Measurements from ENCODE around the gene NFE2L1. TPM values are rescaled to one million over a fixed set of nuclear protein-coding genes. Genes with fewer than 3 reads are reported as not detected.

The NFE2L1 gene
- total RNA-seq, 1 experiment from 2014 or later = 161 TPM

- Histone ChIP-seq H2BK15ac (ENCODE audit: low read depth, low read length) (no peak overlapping the region), H3K79me1 (ENCODE audit: insufficient read depth, low read depth, low read length, poor library complexity, severe bottlenecking) (no peaks in the 10 kb centered on the region), H4K91ac (ENCODE audit: insufficient read length, low read depth, low read length) (no peak overlapping the region), H3K27me3 (ENCODE audit: insufficient read depth, low read length) (no peaks in the 10 kb centered on the region), H4K8ac (replicated peaks; ENCODE audit: insufficient read length, low read depth, low read length) (no peak overlapping the region), H3K27ac (ENCODE audit: insufficient read length, low read depth, low read length) (no peak overlapping the region), H4K5ac (ENCODE audit: insufficient read length, low read depth, low read length) (no peak overlapping the region), H3K4me1 (ENCODE audit: insufficient read depth, low read length) (peaks cover 17% of the 10 kb centered on the region; the same call in 1 of the 2 replicates), H3K23me2 (ENCODE audit: insufficient read length, low read depth, low read length, poor library complexity, severe bottlenecking) (peaks cover 8% of the 10 kb centered on the region), H3T11ph (ENCODE audit: low read length) (no peak overlapping the region), H3K14ac (ENCODE audit: insufficient read depth, low read length) (no peak overlapping the region), H2AFZ (ENCODE audit: low read length) (no peak overlapping the region), H2BK12ac (ENCODE audit: insufficient read length, low read depth, low read length) (no peak overlapping the region), H3K79me2 (ENCODE audit: insufficient read depth, low read length) (no peaks in the 10 kb centered on the region), H2BK20ac (ENCODE audit: low read depth, low read length, poor library complexity, severe bottlenecking) (no peak overlapping the region), H3K4me2 (ENCODE audit: insufficient read depth, insufficient read length, low read length) (no peak overlapping the region), H3K23ac (ENCODE audit: insufficient read length, low read depth, low read length) (no peak overlapping the region), H3K9me3 (ENCODE audit: control insufficient read depth, low read depth, low read length) (no peaks in the 10 kb centered on the region), H3K9ac (ENCODE audit: extremely low read depth, insufficient read length, low read length) (no peak overlapping the region), H3K18ac (ENCODE audit: insufficient read length, low read depth, low read length) (no peak overlapping the region), H2BK5ac (ENCODE audit: insufficient read length, low read length) (no peak overlapping the region), H3K56ac (ENCODE audit: insufficient read length, low read depth, low read length) (no peak overlapping the region), H4K20me1 (ENCODE audit: control insufficient read depth, insufficient read depth, insufficient read length) (no peaks in the 10 kb centered on the region), H2BK120ac (ENCODE audit: low read depth, low read length, poor library complexity, severe bottlenecking) (no peak overlapping the region), H3K4ac (ENCODE audit: low read depth, low read length) (no peak overlapping the region), H2AK5ac (ENCODE audit: insufficient read length, low read length) (no peak overlapping the region)
- TF ChIP-seq CTCF (conservative IDR thresholded peaks at IDR 0.05) = no peak
- Mint-ChIP-seq H3K27ac (peak overlapping the region in 1 of 3 experiments; percentile 39; a peak in 1 of 7 replicates), H3K27me3 (ENCODE audit: low read depth) (peaks cover 5% of the 10 kb centered on the region), H3K36me3 (ENCODE audit: insufficient read depth in 1 of 3, low read depth in 3 of 3) (peaks cover 0 to 4% (median 0%) of the 10 kb centered on the region in 3 experiments; a peak in 2 of 7 replicates), H3K4me1 (peaks cover 50 to 54% of the 10 kb centered on the region in 2 experiments), H3K9me3 (peaks cover 0 to 3% of the 10 kb centered on the region in 2 experiments; a peak in 2 of 5 replicates), H3K4me3 (no peak overlapping the region)
- WGBS (ENCODE audit: extremely low coverage, insufficient read length, low lambda C conversion rate) = no CpG with 5 or more reads among the region's 12 CpGs
- DNase-seq = no peak
These were observed 41.0 kb upstream of the NFE2L1 start for GRCh38 chr17:48006936-48007709.

All from H9 (cell line).